B cell (primary cell): ENCODE measurements around the gene EVI5L.

Experiments used
- EZH2 ChIP-seq: IDR thresholded peaks from 2 replicates; pipeline ENCODE4 v1.6.1; 2012; ENCODE audit warnings: borderline replicate concordance, low read depth, mild to moderate bottlenecking, moderate library complexity, low read length; ENCODE audit not compliant: insufficient read depth, poor library complexity, severe bottlenecking
- TF ChIP-seq, protein P1 (sequence below): fragments of 200-600 bp; IDR thresholded peaks from one replicate; pipeline ENCODE4 v1.8.0; 2022; ENCODE audit warnings: antibody characterized with exemption, mild to moderate bottlenecking

DNA sequence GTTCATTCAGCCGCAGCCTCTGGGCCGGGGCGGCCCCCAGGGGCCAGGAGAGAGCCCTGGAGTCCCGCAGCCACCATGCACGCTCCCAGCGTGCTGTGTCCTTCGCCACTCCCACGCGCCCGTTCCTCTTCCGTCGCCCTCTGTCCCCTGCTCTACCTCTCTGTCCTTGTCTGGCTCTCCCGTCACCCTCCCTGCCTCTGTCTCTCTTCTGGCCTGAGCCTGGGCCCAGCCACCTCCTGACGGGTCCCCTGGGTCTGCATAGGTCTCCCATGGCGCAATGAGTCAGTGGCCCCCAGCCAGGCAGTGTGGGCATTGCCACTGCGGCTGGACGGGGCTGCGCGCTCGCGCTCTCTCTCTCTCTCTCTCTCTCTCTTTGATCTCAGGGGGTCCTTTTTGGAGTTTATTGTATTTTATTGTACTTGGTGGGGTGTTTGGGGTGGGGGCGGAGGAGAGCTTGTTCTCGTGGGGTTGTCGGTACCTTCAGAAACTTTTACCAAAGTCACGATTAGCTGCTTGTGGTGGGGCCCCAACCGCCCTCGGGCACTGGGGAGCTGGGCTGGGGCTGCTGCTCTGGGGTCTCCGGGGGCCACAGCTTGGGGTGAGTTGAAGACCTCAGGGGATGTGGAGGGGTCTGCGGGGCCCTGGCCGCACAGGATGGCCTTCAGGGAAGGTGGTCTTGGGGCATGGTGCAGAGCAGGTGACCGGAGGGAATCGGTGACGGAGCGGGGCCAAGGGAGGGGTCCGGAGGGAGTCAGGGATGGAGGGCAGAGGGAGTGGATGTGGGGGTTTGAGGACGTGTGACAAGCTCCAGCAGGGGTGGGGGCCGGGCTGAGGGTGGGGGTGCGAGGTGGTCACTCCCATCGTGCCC lies 82.9 kb downstream of the EVI5L start:
- no peak for TF ChIP-seq EZH2
- TF ChIP-seq, protein P1, sequence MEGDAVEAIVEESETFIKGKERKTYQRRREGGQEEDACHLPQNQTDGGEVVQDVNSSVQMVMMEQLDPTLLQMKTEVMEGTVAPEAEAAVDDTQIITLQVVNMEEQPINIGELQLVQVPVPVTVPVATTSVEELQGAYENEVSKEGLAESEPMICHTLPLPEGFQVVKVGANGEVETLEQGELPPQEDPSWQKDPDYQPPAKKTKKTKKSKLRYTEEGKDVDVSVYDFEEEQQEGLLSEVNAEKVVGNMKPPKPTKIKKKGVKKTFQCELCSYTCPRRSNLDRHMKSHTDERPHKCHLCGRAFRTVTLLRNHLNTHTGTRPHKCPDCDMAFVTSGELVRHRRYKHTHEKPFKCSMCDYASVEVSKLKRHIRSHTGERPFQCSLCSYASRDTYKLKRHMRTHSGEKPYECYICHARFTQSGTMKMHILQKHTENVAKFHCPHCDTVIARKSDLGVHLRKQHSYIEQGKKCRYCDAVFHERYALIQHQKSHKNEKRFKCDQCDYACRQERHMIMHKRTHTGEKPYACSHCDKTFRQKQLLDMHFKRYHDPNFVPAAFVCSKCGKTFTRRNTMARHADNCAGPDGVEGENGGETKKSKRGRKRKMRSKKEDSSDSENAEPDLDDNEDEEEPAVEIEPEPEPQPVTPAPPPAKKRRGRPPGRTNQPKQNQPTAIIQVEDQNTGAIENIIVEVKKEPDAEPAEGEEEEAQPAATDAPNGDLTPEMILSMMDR: no peak
